Effector memory CD4-positive, alpha-beta T cell (primary cell): Measurements from ENCODE around the gene HPGD.

Source experiments
- DNase-seq, 3 donors: peaks; one replicate each; pipeline ENCODE4 v3.0.0-alpha.2; 2020
- H3K27ac ChIP-seq: 2 replicates; pipeline ENCODE4 v1.7.0; 2013; ENCODE audit warnings: mild to moderate bottlenecking, low read length, moderate library complexity; ENCODE audit not compliant: insufficient read depth, poor library complexity, severe bottlenecking
- H3K27me3 ChIP-seq: replicated peaks from 2 replicates; pipeline ENCODE4 v1.7.0; 2013; ENCODE audit warnings: mild to moderate bottlenecking, low read length; ENCODE audit not compliant: insufficient read depth, control insufficient read depth, poor library complexity, severe bottlenecking
- H3K36me3 ChIP-seq: 2 replicates; pipeline ENCODE4 v1.7.0; 2013; ENCODE audit warnings: mild to moderate bottlenecking, low read length, moderate library complexity; ENCODE audit not compliant: control insufficient read depth, insufficient read depth
- H3K4me1 ChIP-seq: 2 replicates; pipeline ENCODE4 v1.7.0; 2013; ENCODE audit warnings: low read length, mild to moderate bottlenecking; ENCODE audit not compliant: control insufficient read depth, insufficient read depth, poor library complexity, severe bottlenecking
- H3K4me3 ChIP-seq: 2 replicates; pipeline ENCODE4 v1.7.0; 2013; ENCODE audit warnings: low read length, low read depth, mild to moderate bottlenecking; ENCODE audit not compliant: insufficient read depth, poor library complexity, severe bottlenecking
- H3K9me3 ChIP-seq: 2 replicates; pipeline ENCODE4 v1.7.0; 2013; ENCODE audit warnings: mild to moderate bottlenecking, low read length, moderate library complexity; ENCODE audit not compliant: control insufficient read depth

Gene HPGD

GRCh38 chr4:174485025-174485424, 37.3 kb downstream of the HPGD start:
- Histone ChIP-seq H3K27me3 (no peaks in the 10 kb centered on the region), H3K9me3 (no peaks in the 10 kb centered on the region), H3K4me1 (no peaks in the 10 kb centered on the region), H3K27ac (no peak overlapping the region), H3K36me3 (no peaks in the 10 kb centered on the region), H3K4me3 (no peak overlapping the region)
- DNase-seq, result no peak

GRCh38 chr4:174483792-174484191, 38.5 kb downstream of the HPGD start:
- H3K27ac ChIP-seq, result no peak overlapping the region

GRCh38 chr4:174479140-174479539, 43.1 kb downstream of the HPGD start:
- no peak for DNase-seq
- Histone ChIP-seq H3K27ac (no peak overlapping the region), H3K27me3 (no peaks in the 10 kb centered on the region), H3K4me1 (no peaks in the 10 kb centered on the region), H3K4me3 (no peak overlapping the region), H3K36me3 (no peaks in the 10 kb centered on the region), H3K9me3 (no peaks in the 10 kb centered on the region)

More at GRCh38 chr4:174483792-174484191, 38.5 kb downstream of the HPGD start:
- Histone ChIP-seq H3K9me3 (no peaks in the 10 kb centered on the region), H3K4me1 (no peaks in the 10 kb centered on the region), H3K36me3 (no peaks in the 10 kb centered on the region), H3K4me3 (no peak overlapping the region), H3K27me3 (no peaks in the 10 kb centered on the region)
- DNase-seq, result no peak

- Histone ChIP-seq H3K4me3 (no peak overlapping the region), H3K27me3 (no peaks in the 10 kb centered on the region), H3K36me3 (no peaks in the 10 kb centered on the region), H3K27ac (no peak overlapping the region), H3K9me3 (no peaks in the 10 kb centered on the region), H3K4me1 (no peaks in the 10 kb centered on the region)
- DNase-seq, result no peak
Observed at GRCh38 chr4:174475528-174475927, 46.8 kb downstream of the HPGD start.

- H3K9me3 ChIP-seq, result no peaks in the 10 kb centered on the region
- no peaks in the 10 kb centered on the region for H3K36me3 ChIP-seq
- H3K27ac ChIP-seq, result no peak overlapping the region
- no peak overlapping the region for H3K4me3 ChIP-seq
- H3K4me1 ChIP-seq, result no peaks in the 10 kb centered on the region
- no peaks in the 10 kb centered on the region for H3K27me3 ChIP-seq
- DNase-seq, result no peak
Observed at GRCh38 chr4:174474457-174475075, 47.7 kb downstream of the HPGD start.

- Histone ChIP-seq H3K9me3 (peaks cover 3% of the 10 kb centered on the region), H3K27ac (no peak overlapping the region), H3K4me3 (no peak overlapping the region), H3K27me3 (no peaks in the 10 kb centered on the region), H3K4me1 (no peaks in the 10 kb centered on the region), H3K36me3 (no peaks in the 10 kb centered on the region)
- DNase-seq, result no peak
Observed at GRCh38 chr4:174467107-174467506, 55.2 kb downstream of the HPGD start.

GRCh38 chr4:174464949-174465348, 57.3 kb downstream of the HPGD start:
- H3K36me3 ChIP-seq, result no peaks in the 10 kb centered on the region
- H3K27ac ChIP-seq, result no peak overlapping the region
- no peak for DNase-seq
- H3K27me3 ChIP-seq, result no peaks in the 10 kb centered on the region
- H3K9me3 ChIP-seq, result peaks cover 3% of the 10 kb centered on the region
- H3K4me1 ChIP-seq, result no peaks in the 10 kb centered on the region
- no peak overlapping the region for H3K4me3 ChIP-seq

- Histone ChIP-seq H3K27me3 (no peaks in the 10 kb centered on the region), H3K9me3 (peaks cover 3% of the 10 kb centered on the region), H3K4me3 (no peak overlapping the region), H3K4me1 (no peaks in the 10 kb centered on the region), H3K27ac (no peak overlapping the region), H3K36me3 (no peaks in the 10 kb centered on the region)
- no peak for DNase-seq
Observed at GRCh38 chr4:174461466-174462106, 60.7 kb downstream of the HPGD start.

GRCh38 chr4:174460684-174461083, 61.6 kb downstream of the HPGD start:
- H3K27me3 ChIP-seq, result no peaks in the 10 kb centered on the region
- no peaks in the 10 kb centered on the region for H3K4me1 ChIP-seq
- H3K9me3 ChIP-seq, result peaks cover 3% of the 10 kb centered on the region
- no peaks in the 10 kb centered on the region for H3K36me3 ChIP-seq
- no peak overlapping the region for H3K4me3 ChIP-seq
- no peak for DNase-seq
- H3K27ac ChIP-seq, result no peak overlapping the region

- no peak for DNase-seq
Observed at GRCh38 chr4:174457468-174457867, 64.8 kb downstream of the HPGD start.

More at GRCh38 chr4:174457468-174457867, 64.8 kb downstream of the HPGD start:
- Histone ChIP-seq H3K27me3 (no peaks in the 10 kb centered on the region), H3K9me3 (no peaks in the 10 kb centered on the region), H3K36me3 (no peaks in the 10 kb centered on the region), H3K4me1 (no peaks in the 10 kb centered on the region), H3K4me3 (no peak overlapping the region), H3K27ac (no peak overlapping the region)
